Breast epithelium (tissue), 4 donors: ENCODE measurements around the gene ABI3. TPM values are rescaled to one million over a fixed set of nuclear protein-coding genes. Genes with fewer than 3 reads are reported as not detected.

Source experiments
- DNase-seq, 2 donors: peaks; one replicate each; pipeline ENCODE4 v3.0.0-alpha.2; 2019; ENCODE audit warnings: low spot score in 2 of 2
- H3K27ac ChIP-seq, 2 donors: fragments of 200-600 bp; sonication (generic) in 1 of 2; one replicate each; pipeline ENCODE4 v1.5.1; 2016 to 2019; ENCODE audit warnings: mild to moderate bottlenecking in 1 of 2
- H3K27me3 ChIP-seq, 2 donors: fragments of 200-600 bp; sonication (generic) in 1 of 2; one replicate each; pipeline versions ENCODE4 v1.5.1 to v1.6.0; 2017 to 2019; ENCODE audit warnings: control low read depth in 1 of 2, mild to moderate bottlenecking in 1 of 2
- H3K36me3 ChIP-seq: fragments of 200-600 bp; one replicate; pipeline ENCODE4 v1.5.1; 2019
- H3K4me1 ChIP-seq, 2 donors: fragments of 200-600 bp; sonication (generic); one replicate each; pipeline ENCODE4 v1.5.1; 2016 to 2019; ENCODE audit warnings: control low read depth in 1 of 2
- H3K4me3 ChIP-seq, 3 donors: fragments of 200-600 bp; sonication (generic); 1 replicate in 2 of 3; 2 replicates in 1 of 3; pipeline ENCODE4 v1.5.1; 2016 to 2019; ENCODE audit warnings: mild to moderate bottlenecking in 3 of 3, moderate library complexity in 2 of 3
- H3K9me3 ChIP-seq, 2 donors: fragments of 200-600 bp; sonication (generic) in 1 of 2; one replicate each; pipeline ENCODE4 v1.5.1; 2016 to 2019; ENCODE audit warnings: control low read depth in 1 of 2
- CTCF ChIP-seq, 3 donors: fragments of 450-650 bp; IDR thresholded peaks; one replicate each; pipeline ENCODE4 v1.5.1; 2016 to 2017; ENCODE audit warnings: antibody characterized with exemption in 3 of 3, mild to moderate bottlenecking in 3 of 3, moderate library complexity in 3 of 3
- POLR2A ChIP-seq: fragments of 450-650 bp; IDR thresholded peaks from one replicate; pipeline ENCODE4 v1.6.1; 2016; ENCODE audit warnings: antibody characterized with exemption, mild to moderate bottlenecking, moderate library complexity
- POLR2AphosphoS5 ChIP-seq, 3 donors: sonication (generic); formaldehyde crosslinking; IDR thresholded peaks; one replicate each; pipeline ENCODE4 v1.6.1; 2017; ENCODE audit warnings: antibody characterized with exemption in 3 of 3
- intact Hi-C: fragments of 100-400 bp; cut with DNase I; formaldehyde crosslinking; loops from one replicate; pipeline ENCODE4 v1.15.1; 2023; ENCODE audit warnings: low total_unique reads
- total RNA-seq, 3 donors: library from RNA; depleted of rRNA; stranded (reverse); fragments of >200 nt; gene quantifications; one replicate each; pipeline ENCODE4 v1.1.0, GENCODE V29; 2016

Gene ABI3
- total RNA-seq, 3 donors from 2014 or later: 1.9 to 5.2 (median 5.1) TPM

- intact Hi-C loops: no loop called here
- TF ChIP-seq CTCF (IDR thresholded peaks at IDR 0.05) (no peak), POLR2AphosphoS5 (IDR thresholded peaks at IDR 0.05) (no peak), POLR2A (no peak)
Measured at GRCh38 chr17:49242813-49243212, 32.3 kb downstream of the ABI3 start.

GRCh38 chr17:49244839-49245238 is 34.3 kb downstream of the ABI3 start:
- no peak for DNase-seq
- intact Hi-C loops: no loop called here
- H3K27me3 ChIP-seq: peaks cover 0 to 5% of the 10 kb centered on the region in 2 donors
- H3K27ac ChIP-seq: no peak overlapping the region
- no peaks in the 10 kb centered on the region for H3K4me1 ChIP-seq
- H3K4me3 ChIP-seq: no peak overlapping the region
- H3K36me3 ChIP-seq: no peaks in the 10 kb centered on the region
- no peaks in the 10 kb centered on the region for H3K9me3 ChIP-seq
- TF ChIP-seq POLR2AphosphoS5 (IDR thresholded peaks at IDR 0.05): no peak

More at GRCh38 chr17:49242813-49243212, 32.3 kb downstream of the ABI3 start:
- H3K27ac ChIP-seq: no peak overlapping the region
- no peaks in the 10 kb centered on the region for H3K4me1 ChIP-seq
- H3K36me3 ChIP-seq: no peaks in the 10 kb centered on the region
- no peaks in the 10 kb centered on the region for H3K9me3 ChIP-seq
- no peak for DNase-seq
- H3K4me3 ChIP-seq: no peak overlapping the region
- peaks cover 0 to 4% of the 10 kb centered on the region in 2 donors for H3K27me3 ChIP-seq

- DNase-seq: no peak
- intact Hi-C loops: no loop called here
- Histone ChIP-seq H3K4me1 (no peaks in the 10 kb centered on the region), H3K4me3 (no peak overlapping the region), H3K36me3 (no peaks in the 10 kb centered on the region), H3K9me3 (no peaks in the 10 kb centered on the region), H3K27me3 (peaks cover 0 to 8% of the 10 kb centered on the region in 2 donors), H3K27ac (no peak overlapping the region)
- TF ChIP-seq POLR2AphosphoS5 (IDR thresholded peaks at IDR 0.05) (no peak), CTCF (IDR thresholded peaks at IDR 0.05) (no peak), POLR2A (no peak)
Measured at GRCh38 chr17:49247944-49248343, 37.4 kb downstream of the ABI3 start.

GRCh38 chr17:49249292-49249794 is 38.8 kb downstream of the ABI3 start:
- intact Hi-C loops: no loop called here
- Histone ChIP-seq H3K36me3 (no peaks in the 10 kb centered on the region), H3K27ac (no peak overlapping the region), H3K27me3 (peaks cover 0 to 8% of the 10 kb centered on the region in 2 donors), H3K4me1 (no peaks in the 10 kb centered on the region), H3K4me3 (no peak overlapping the region), H3K9me3 (no peaks in the 10 kb centered on the region)
- TF ChIP-seq CTCF (IDR thresholded peaks at IDR 0.05): no peak
- no peak for TF ChIP-seq POLR2A
- no peak for TF ChIP-seq POLR2AphosphoS5 (IDR thresholded peaks at IDR 0.05)
- no peak for DNase-seq

GRCh38 chr17:49249890-49250522 is 39.5 kb downstream of the ABI3 start:
- H3K9me3 ChIP-seq: no peaks in the 10 kb centered on the region
- TF ChIP-seq POLR2AphosphoS5 (IDR thresholded peaks at IDR 0.05): no peak

GRCh38 chr17:49252148-49252695 is 41.7 kb downstream of the ABI3 start:
- H3K4me1 ChIP-seq: no peaks in the 10 kb centered on the region
- H3K27me3 ChIP-seq: peaks cover 0 to 3% of the 10 kb centered on the region in 2 donors
- no peak for TF ChIP-seq POLR2AphosphoS5 (IDR thresholded peaks at IDR 0.05)
- TF ChIP-seq CTCF (IDR thresholded peaks at IDR 0.05): no peak
- TF ChIP-seq POLR2A: no peak
- no peak overlapping the region for H3K4me3 ChIP-seq
- intact Hi-C loops: loop anchor here (10.0 kb wide), 1 partner anchor 1047 kb away; no protein-coding TSS in a partner anchor
- no peak overlapping the region for H3K27ac ChIP-seq
- H3K9me3 ChIP-seq: no peaks in the 10 kb centered on the region
- no peak for DNase-seq
- no peaks in the 10 kb centered on the region for H3K36me3 ChIP-seq

More at GRCh38 chr17:49249890-49250522, 39.5 kb downstream of the ABI3 start:
- no peak for DNase-seq
- peaks cover 0 to 8% of the 10 kb centered on the region in 2 donors for H3K27me3 ChIP-seq
- intact Hi-C loops: loop anchor here (10.0 kb wide), 1 partner anchor 1045 kb away; no protein-coding TSS in a partner anchor
- no peaks in the 10 kb centered on the region for H3K36me3 ChIP-seq
- no peak overlapping the region for H3K27ac ChIP-seq
- H3K4me1 ChIP-seq: no peaks in the 10 kb centered on the region
- H3K4me3 ChIP-seq: no peak overlapping the region
